ENCODE measurements around the gene RXRB. TPM values are rescaled to one million over a fixed set of nuclear protein-coding genes. Genes with fewer than 3 reads are reported as not detected.

Gene RXRB
- polyA plus RNA-seq, 1 donor, result 45.5 TPM

DNA sequence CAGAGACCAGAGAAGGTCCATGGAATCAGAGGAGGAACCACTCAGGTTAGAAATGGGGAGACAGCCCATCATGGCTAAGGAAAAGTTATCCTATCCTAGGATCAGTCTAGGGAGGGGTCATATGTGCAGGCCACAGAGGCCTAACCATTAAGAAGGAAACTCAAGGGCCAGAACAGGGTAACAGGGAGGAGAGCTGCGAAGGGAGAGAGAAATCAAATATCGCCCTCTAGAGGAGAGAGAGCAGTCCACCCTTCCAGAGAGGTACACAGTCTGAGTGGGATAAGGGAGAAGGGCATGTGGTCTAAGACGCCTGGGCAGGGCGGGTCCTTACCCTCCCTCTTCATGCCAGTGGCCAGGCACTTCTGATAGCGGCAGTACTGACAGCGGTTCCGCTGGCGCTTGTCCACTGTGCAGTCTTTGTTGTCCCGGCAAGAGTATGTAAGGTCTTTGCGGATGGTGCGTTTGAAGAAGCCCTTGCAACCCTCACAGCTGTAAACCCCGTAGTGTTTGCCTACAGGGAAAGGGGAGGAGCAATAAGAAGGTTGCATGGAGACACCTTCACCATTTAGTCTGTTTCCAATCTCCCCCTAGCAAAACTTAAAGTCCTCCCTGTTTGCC is 2.9 kb downstream of the RXRB start:
- H3K27me3 ChIP-seq (ENCODE audit: control insufficient read depth, insufficient read depth, low read length), result peaks cover 4% of the 10 kb centered on the region
- 20% methylated on average over 1 of the region's 12 CpGs for WGBS (ENCODE audit: insufficient coverage, low lambda C conversion rate)
- no peaks in the 10 kb centered on the region for H3K9me3 ChIP-seq (ENCODE audit: control insufficient read depth, low read depth, low read length)
- H3K4me3 ChIP-seq (ENCODE audit: low read length), result no peak overlapping the region
- peak; percentile 53 to 69 for DNase-seq
- peaks cover 45% of the 10 kb centered on the region for H3K36me3 ChIP-seq (ENCODE audit: control insufficient read depth, insufficient read depth, low read length)
- no peak overlapping the region for H3K27ac ChIP-seq (ENCODE audit: low read length)
- peaks cover 35% of the 10 kb centered on the region for H3K4me1 ChIP-seq (ENCODE audit: control insufficient read depth, insufficient read depth, low read length)

DNA sequence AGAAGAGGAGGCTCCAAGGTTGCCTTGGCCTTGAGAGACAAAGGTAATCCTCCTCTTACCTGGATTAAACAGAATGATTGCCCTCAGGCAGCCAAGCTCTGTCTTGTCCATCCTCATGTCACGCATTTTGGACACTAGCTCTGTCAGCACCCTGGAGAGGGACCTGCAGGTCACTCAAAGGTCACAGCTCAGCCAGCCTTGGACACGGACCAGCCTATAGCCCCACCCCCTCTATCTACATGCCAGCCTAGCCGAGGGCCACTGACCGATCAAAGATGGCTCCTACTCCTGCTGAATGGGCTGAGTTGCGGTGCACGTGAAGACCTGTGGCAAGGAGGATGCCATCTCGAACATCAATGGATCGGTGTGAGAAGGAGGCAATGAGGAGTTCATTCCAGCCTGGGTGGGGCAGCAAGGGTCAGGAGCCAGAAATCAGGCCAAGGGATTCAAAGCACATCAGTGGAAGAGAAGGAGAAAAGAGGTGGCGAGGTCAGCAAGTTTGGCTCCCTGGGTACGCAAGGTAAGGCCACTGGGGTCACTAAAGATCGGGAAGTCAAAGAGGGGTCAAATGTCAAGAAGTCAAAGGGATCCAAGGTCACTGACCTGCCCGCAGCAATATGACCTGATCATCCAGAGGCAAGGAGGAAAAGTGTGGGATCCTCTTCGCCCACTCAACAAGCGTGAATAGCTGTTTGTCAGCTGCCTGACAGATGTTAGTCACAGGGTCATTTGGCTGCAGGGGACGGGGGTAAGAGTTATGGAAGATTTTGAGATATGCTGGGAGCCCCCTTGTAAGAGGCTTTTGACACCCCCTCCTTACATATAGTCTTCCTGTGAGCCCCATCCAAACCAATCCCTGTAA is 4.9 kb downstream of the RXRB start:
- H3K9me3 ChIP-seq (ENCODE audit: control insufficient read depth, low read depth, low read length), result peaks cover 3% of the 10 kb centered on the region
- WGBS (ENCODE audit: insufficient coverage, low lambda C conversion rate), result 100% methylated on average over 1 of the region's 15 CpGs
- no peak overlapping the region for H3K27ac ChIP-seq (ENCODE audit: low read length)
- DNase-seq, result no peak
- no peak overlapping the region for H3K4me3 ChIP-seq (ENCODE audit: low read length)
- H3K27me3 ChIP-seq (ENCODE audit: control insufficient read depth, insufficient read depth, low read length), result peaks cover 23% of the 10 kb centered on the region
- H3K4me1 ChIP-seq (ENCODE audit: control insufficient read depth, insufficient read depth, low read length), result peaks cover 30% of the 10 kb centered on the region
- H3K36me3 ChIP-seq (ENCODE audit: control insufficient read depth, insufficient read depth, low read length), result peaks cover 36% of the 10 kb centered on the region

DNA sequence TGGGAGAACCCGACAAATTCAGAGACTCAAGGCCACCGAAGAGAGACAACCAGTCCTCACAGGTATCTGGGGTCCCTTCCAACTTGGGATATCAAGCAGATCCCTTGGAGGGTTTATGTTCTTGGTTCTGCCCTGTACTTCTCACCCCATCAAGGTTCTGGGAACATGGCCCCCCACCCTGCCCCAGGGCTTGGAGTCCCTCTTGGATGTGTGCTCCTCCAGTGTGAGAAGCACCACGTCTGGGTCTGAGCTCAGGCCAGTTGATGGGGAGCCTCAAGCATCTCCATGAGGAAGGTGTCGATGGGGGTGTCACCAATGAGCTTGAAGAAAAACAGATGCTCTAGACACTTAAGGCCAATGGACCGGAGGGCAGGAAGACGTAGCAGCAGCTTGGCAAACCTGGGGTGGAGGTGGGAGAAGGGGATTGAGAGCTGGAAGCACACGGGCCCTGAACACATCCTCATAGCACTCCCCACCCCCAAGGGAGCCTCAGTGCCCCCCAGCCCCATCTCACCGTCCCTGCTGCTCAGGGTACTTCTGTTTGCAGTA is 6.0 kb downstream of the RXRB start:
- Histone ChIP-seq H3K4me3 (ENCODE audit: low read length) (no peak overlapping the region), H3K27ac (ENCODE audit: low read length) (no peak overlapping the region), H3K9me3 (ENCODE audit: control insufficient read depth, low read depth, low read length) (peaks cover 3% of the 10 kb centered on the region), H3K4me1 (ENCODE audit: control insufficient read depth, insufficient read depth, low read length) (peaks cover 30% of the 10 kb centered on the region), H3K36me3 (ENCODE audit: control insufficient read depth, insufficient read depth, low read length) (peaks cover 36% of the 10 kb centered on the region), H3K27me3 (ENCODE audit: control insufficient read depth, insufficient read depth, low read length) (peaks cover 30% of the 10 kb centered on the region)
- no CpG with 5 or more reads among the region's 8 CpGs for WGBS (ENCODE audit: insufficient coverage, low lambda C conversion rate)
- no peak for DNase-seq

DNA sequence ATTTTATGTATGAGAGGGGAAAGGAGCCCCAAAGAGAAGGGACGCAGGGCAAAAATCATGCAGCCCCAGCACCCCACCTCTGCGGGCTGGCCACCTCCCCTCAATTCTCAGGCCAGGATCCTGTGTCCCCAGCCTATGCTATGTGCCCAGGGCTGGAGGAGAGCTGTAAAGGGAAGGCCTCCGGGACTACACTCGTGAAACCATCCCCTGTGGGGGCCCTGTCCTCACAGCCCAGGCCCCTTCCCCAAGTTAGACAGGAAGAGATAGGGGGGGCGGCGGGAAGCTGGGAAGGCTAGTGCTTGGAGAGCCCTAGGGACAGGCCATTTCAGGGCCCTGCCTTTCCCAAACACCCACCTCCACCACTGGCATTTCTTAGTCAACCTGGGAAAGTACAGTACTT is 6.8 kb downstream of the RXRB start:
- no peak for DNase-seq

DNA sequence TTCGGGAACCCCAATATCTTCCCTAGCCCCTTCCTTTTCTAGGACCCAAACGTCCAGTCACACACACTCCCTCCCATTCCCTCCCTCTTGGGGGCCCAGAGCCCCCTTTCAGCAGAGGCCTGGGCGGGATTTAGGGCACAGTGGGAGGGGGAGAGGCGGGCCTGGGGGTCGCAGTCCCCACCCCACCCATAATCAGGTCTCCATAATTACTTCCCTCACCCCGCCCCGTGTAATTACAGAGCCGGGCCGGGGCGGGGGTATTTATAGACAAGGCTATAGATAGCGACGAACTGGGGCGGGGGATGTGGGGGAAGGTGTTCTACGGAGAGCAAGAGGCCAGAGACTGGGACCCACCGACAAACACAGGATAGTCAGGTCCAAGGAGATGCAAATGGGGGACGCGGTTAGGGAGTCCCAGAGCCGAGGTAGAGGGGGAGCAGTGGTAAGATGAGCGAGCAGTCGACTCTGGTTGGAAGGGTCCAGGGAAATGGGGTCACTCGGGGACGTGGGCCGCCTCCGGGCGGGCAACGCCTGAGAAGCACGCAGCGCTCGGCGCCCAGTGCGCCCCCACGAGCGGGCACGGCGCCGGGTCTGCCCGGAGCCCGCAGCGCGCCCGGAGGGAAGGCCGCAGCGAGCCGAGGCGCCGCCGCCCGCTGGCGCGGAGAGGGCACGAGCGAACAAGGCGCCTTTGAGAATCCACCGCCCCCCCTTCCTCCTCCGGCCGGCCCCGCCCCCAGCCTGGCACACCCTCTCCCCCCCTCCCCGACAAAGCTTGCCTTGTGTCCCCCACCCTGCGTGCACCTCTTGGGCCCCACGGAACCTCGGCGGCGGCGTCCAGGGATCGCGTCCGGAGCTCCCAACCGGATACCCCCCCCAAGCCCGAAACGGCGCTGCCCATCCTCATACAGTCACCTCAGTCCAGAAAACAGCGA is 7.5 kb downstream of the RXRB start:
- Histone ChIP-seq H3K9me3 (ENCODE audit: control insufficient read depth, low read depth, low read length) (peaks cover 3% of the 10 kb centered on the region), H3K4me1 (ENCODE audit: control insufficient read depth, insufficient read depth, low read length) (peaks cover 17% of the 10 kb centered on the region), H3K27ac (ENCODE audit: low read length) (no peak overlapping the region), H3K27me3 (ENCODE audit: control insufficient read depth, insufficient read depth, low read length) (peaks cover 34% of the 10 kb centered on the region), H3K36me3 (ENCODE audit: control insufficient read depth, insufficient read depth, low read length) (peaks cover 36% of the 10 kb centered on the region), H3K4me3 (ENCODE audit: low read length) (peak overlapping the region; percentile 11)
- DNase-seq, result no peak
- no CpG with 5 or more reads among the region's 72 CpGs for WGBS (ENCODE audit: insufficient coverage, low lambda C conversion rate)

More for the DNA sequence above, 6.8 kb downstream of the RXRB start:
- H3K27ac ChIP-seq (ENCODE audit: low read length), result no peak overlapping the region
- peaks cover 36% of the 10 kb centered on the region for H3K36me3 ChIP-seq (ENCODE audit: control insufficient read depth, insufficient read depth, low read length)
- peaks cover 34% of the 10 kb centered on the region for H3K27me3 ChIP-seq (ENCODE audit: control insufficient read depth, insufficient read depth, low read length)
- H3K4me3 ChIP-seq (ENCODE audit: low read length), result no peak overlapping the region
- H3K9me3 ChIP-seq (ENCODE audit: control insufficient read depth, low read depth, low read length), result peaks cover 3% of the 10 kb centered on the region
- no CpG with 5 or more reads among the region's 6 CpGs for WGBS (ENCODE audit: insufficient coverage, low lambda C conversion rate)
- peaks cover 23% of the 10 kb centered on the region for H3K4me1 ChIP-seq (ENCODE audit: control insufficient read depth, insufficient read depth, low read length)

DNA sequence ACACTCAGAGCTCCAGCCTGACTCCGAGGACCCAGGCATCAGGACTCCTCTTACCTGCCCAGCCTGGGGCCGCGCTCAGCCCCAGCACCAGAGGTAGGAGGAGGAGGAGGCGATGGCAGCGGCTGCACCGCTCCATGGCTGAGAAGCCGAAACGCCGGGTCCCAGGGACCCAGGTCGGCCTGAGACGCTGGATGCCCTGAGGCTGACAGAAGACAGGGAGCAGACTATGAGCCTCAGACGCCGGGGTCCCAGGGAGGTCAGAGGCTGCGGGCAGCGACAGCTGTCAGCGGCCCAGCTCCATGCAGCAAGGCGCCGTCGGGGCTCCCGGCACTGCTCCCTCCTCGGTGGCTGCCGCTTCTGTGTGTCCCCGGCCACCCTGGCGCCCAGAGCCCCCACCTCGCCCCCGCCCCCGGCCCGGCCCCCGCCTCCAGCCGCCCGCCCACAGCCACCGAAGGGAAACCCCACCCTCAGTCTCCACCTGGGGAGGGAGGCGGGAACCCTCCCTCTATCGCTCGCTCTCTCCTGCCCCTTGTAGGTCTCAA is 8.3 kb downstream of the RXRB start, which contains the start of gene COL11A2:
TSS of gene COL11A2 (minus strand) at position 363 of the 542 bp plus-strand sequence. CDS start at position 136, 227 bp downstream.
- no peak within 1 kb of the TSS for H3K27ac ChIP-seq (ENCODE audit: low read length)
- H3K9me3 ChIP-seq (ENCODE audit: control insufficient read depth, low read depth, low read length), result peaks cover 3% of the 10 kb centered on the region
- peaks cover 34% of the 10 kb centered on the region for H3K36me3 ChIP-seq (ENCODE audit: control insufficient read depth, insufficient read depth, low read length)
- no peak for DNase-seq
- peak within 1 kb of the TSS; percentile 11 for H3K4me3 ChIP-seq (ENCODE audit: low read length)
- H3K27me3 ChIP-seq (ENCODE audit: control insufficient read depth, insufficient read depth, low read length), result peaks cover 34% of the 10 kb centered on the region
- H3K4me1 ChIP-seq (ENCODE audit: control insufficient read depth, insufficient read depth, low read length), result peaks cover 13% of the 10 kb centered on the region
- no CpG with 5 or more reads among the region's 35 CpGs for WGBS (ENCODE audit: insufficient coverage, low lambda C conversion rate)

DNA sequence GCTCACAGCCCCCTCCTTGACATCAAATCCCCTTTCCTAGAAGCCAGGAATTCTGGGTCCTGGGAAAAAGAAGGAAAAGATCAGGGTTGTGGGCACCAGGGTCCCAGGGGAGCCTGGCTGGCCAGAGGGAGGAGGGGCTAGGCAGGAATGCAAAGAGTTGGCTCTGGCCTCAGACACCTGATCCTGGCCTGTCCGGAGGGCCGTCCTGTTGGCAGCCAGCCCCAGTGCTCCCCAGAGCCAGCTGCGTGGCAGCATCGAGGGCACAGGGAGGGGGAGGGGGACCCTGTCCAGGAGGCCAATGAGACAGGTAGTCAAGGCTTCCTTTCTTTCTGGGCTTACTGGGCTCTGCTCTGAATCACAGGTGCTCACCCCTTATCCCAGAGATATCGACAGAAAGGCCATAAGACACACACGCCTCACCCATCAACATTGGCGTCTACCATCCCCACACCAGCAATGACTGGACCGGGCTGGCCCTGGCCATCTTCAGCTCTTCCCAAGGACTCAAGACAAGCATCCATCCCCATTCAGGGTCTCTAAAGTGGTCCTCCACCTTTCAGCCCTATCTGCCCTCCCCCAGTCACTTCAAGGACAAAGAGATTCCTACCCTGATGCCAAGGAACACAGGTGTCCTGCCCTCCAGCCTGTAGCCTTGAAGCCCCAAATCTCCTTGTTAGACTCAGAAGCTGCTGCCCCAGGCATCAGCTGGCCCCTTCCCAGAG is 8.9 kb downstream of the RXRB start:
- Histone ChIP-seq H3K4me3 (ENCODE audit: low read length) (no peak overlapping the region), H3K4me1 (ENCODE audit: control insufficient read depth, insufficient read depth, low read length) (peaks cover 13% of the 10 kb centered on the region), H3K27ac (ENCODE audit: low read length) (no peak overlapping the region), H3K27me3 (ENCODE audit: control insufficient read depth, insufficient read depth, low read length) (peaks cover 36% of the 10 kb centered on the region), H3K36me3 (ENCODE audit: control insufficient read depth, insufficient read depth, low read length) (peaks cover 29% of the 10 kb centered on the region), H3K9me3 (ENCODE audit: control insufficient read depth, low read depth, low read length) (peaks cover 3% of the 10 kb centered on the region)
- no peak for DNase-seq
- no CpG with 5 or more reads among the region's 8 CpGs for WGBS (ENCODE audit: insufficient coverage, low lambda C conversion rate)

DNA sequence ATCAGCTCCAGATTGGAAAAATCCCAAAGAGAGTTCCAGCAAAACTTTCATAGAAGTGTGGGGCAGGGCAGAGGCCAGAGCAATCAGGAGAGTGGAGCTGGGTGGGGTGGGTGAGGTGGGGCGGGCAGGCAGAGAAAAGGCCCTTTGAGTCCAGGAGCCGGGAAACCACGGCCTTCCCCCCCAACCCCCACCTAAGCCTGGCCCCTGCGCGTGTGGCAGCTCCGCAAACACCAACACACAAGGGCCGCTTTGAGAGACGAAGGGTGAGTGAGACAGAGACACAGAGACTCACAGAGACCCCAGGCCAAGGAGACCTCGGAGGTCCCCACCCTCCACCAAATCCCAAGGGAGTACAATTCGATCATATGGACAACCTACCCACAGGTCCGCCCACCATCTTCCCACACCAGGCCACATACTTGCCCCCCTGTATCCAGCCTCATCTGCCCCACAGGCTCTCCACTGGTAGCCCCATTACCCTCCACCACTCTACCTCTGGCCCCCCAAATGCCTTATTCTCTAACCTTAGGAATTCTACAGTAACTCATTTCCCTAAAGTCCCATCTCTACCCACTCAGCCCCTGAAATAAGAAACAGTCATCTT is 9.9 kb downstream of the RXRB start:
- no peak for DNase-seq
- peaks cover 3% of the 10 kb centered on the region for H3K9me3 ChIP-seq (ENCODE audit: control insufficient read depth, low read depth, low read length)
- 60% methylated on average over 1 of the region's 11 CpGs for WGBS (ENCODE audit: insufficient coverage, low lambda C conversion rate)
- H3K4me1 ChIP-seq (ENCODE audit: control insufficient read depth, insufficient read depth, low read length), result peaks cover 13% of the 10 kb centered on the region
- peaks cover 38% of the 10 kb centered on the region for H3K27me3 ChIP-seq (ENCODE audit: control insufficient read depth, insufficient read depth, low read length)
- H3K4me3 ChIP-seq (ENCODE audit: low read length), result no peak overlapping the region
- no peak overlapping the region for H3K27ac ChIP-seq (ENCODE audit: low read length)
- peaks cover 20% of the 10 kb centered on the region for H3K36me3 ChIP-seq (ENCODE audit: control insufficient read depth, insufficient read depth, low read length)
